ENCODE results near the gene TMEM163. TPM values are rescaled to one million over a fixed set of nuclear protein-coding genes. Genes with fewer than 3 reads are reported as not detected.

The TMEM163 gene
- total RNA-seq, 2 donors from 2014 or later, result 0.24 TPM; not detected in 1

DNA sequence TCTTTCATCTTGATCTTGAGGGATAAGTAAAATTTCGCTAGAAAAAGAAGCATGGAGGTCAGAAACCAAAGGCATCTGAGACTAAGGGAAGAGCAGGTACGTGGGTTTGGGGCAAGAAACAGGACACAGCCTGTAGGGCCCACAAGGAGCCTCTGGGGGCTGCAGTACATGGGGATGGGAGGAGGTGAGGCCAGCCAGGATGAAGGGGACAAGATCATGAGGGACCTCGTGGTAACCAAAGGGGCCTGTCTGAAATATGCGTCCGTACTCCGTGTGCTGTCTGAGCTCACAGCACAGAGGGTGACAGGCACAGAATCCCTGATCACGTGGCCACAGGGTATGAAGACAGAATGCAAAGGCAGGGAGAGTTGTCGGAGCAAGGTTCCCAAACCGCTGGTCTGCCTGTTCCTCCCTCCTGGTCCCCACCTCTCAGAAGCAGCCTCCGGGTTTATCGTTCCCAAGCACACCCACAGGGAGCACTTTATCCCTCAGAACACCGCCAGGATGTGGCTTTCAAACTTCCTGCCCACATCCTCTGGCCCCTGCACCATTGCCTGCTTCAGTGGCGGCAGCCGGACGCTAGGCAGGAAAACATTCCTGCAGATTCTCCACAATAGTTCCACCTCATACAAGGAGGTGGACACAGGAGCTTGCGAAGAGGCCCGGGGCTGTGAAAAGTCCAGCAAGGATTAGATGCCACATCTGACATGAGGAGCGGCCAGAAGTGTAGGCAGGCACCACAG is 12.0 kb downstream of the TMEM163 start:
- Histone ChIP-seq H3K9ac (ENCODE audit: extremely low read depth, low read length, poor library complexity, severe bottlenecking) (no peak overlapping the region), H3K9me3 (ENCODE audit: control insufficient read depth, low read length) (no peaks in the 10 kb centered on the region), H3K27ac (ENCODE audit: low read depth, low read length) (peak overlapping the region; percentile 21), H3K4me3 (ENCODE audit: low read length) (no peak overlapping the region), H3K27me3 (ENCODE audit: control insufficient read depth, insufficient read depth, low read length, poor library complexity, severe bottlenecking) (no peaks in the 10 kb centered on the region), H3K4me1 (ENCODE audit: control insufficient read depth, insufficient read depth, low read length) (no peaks in the 10 kb centered on the region), H3K36me3 (ENCODE audit: control insufficient read depth, insufficient read depth, low read length) (no peaks in the 10 kb centered on the region)
- no peak overlapping the region for H3K27ac Mint-ChIP-seq
- H3K9me3 Mint-ChIP-seq, result no peaks in the 10 kb centered on the region
- TF ChIP-seq, protein P1, sequence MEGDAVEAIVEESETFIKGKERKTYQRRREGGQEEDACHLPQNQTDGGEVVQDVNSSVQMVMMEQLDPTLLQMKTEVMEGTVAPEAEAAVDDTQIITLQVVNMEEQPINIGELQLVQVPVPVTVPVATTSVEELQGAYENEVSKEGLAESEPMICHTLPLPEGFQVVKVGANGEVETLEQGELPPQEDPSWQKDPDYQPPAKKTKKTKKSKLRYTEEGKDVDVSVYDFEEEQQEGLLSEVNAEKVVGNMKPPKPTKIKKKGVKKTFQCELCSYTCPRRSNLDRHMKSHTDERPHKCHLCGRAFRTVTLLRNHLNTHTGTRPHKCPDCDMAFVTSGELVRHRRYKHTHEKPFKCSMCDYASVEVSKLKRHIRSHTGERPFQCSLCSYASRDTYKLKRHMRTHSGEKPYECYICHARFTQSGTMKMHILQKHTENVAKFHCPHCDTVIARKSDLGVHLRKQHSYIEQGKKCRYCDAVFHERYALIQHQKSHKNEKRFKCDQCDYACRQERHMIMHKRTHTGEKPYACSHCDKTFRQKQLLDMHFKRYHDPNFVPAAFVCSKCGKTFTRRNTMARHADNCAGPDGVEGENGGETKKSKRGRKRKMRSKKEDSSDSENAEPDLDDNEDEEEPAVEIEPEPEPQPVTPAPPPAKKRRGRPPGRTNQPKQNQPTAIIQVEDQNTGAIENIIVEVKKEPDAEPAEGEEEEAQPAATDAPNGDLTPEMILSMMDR (conservative IDR thresholded peaks at IDR 0.05), result no peak
- H3K4me3 Mint-ChIP-seq, result no peak overlapping the region
- WGBS, 2 experiments (ENCODE audit: insufficient coverage in 1 of 2, insufficient read length in 1 of 2), result 82 to 83% methylated on average over 16 to 18 of the region's 18 CpGs
- H3K4me1 Mint-ChIP-seq, result peaks cover 9% of the 10 kb centered on the region
- no peak for DNase-seq
- H3K27me3 Mint-ChIP-seq (ENCODE audit: insufficient read depth), result peaks cover 36% of the 10 kb centered on the region
- no peaks in the 10 kb centered on the region for H3K36me3 Mint-ChIP-seq (ENCODE audit: low read depth)

DNA sequence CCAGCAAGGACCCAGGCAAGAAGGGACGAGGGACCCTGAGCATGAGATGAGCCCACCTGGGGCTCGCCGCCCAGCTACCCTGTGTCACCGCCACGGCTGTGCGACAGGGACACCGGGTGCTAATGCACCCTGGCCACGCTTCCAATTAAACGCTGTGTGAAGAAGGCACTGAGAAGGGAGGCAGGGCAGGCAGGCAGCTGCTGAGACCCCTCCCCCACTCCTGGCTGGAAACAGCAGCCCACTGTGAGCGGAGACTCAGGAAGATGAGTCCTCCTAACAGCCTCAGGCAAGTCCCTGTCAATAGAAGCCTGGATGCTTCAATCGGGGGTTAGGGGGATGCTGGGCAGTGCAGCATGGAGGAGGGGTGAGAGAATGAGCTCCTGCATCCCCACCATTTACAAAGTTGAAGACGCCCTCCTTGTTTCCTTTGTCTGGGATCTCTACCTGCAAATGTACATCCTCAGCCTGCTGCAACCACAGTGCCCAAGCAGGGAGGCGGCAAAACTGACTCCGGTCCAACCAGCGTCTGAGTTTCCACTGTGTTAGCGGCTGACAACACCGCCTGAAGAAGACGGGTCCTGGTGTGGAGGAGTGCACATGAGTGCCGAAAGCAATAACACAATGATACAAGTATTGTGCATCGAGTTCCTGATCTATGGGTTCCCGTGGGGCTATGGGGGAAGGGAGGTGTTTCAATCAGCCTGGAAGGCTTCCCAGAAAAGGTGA is 12.8 kb downstream of the TMEM163 start:
- H3K27me3 Mint-ChIP-seq (ENCODE audit: insufficient read depth), result peaks cover 36% of the 10 kb centered on the region
- WGBS, 2 experiments (ENCODE audit: insufficient coverage in 1 of 2, insufficient read length in 1 of 2), result 73 to 83% methylated on average over 13 to 21 of the region's 21 CpGs

DNA sequence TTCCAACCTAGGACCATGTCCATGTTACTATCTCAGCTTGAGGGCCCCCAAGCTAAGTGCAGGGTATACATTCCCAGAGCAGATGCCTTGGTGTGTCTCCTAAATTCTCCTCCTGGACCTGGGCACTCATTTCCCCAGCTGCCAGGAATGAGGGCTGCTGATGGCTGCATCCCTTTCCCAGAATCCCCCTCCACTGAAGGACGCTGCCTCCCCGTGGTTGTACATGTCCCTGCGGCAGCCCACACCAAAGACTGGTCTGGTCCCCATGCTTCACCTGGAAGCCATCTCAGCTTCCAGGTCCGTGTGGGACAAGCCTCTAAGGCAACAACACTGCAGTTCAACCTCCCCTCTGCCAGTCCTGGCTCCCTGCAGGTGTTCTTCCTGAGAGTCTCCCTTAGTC is 14.6 kb downstream of the TMEM163 start:
- TF ChIP-seq, protein P1 (conservative IDR thresholded peaks at IDR 0.05), result peak; percentile 39
- no peak for DNase-seq
- Histone ChIP-seq H3K9ac (ENCODE audit: extremely low read depth, low read length, poor library complexity, severe bottlenecking) (no peak overlapping the region), H3K4me1 (ENCODE audit: control insufficient read depth, insufficient read depth, low read length) (no peaks in the 10 kb centered on the region), H3K9me3 (ENCODE audit: control insufficient read depth, low read length) (no peaks in the 10 kb centered on the region), H3K27ac (ENCODE audit: low read depth, low read length) (no peak overlapping the region), H3K36me3 (ENCODE audit: control insufficient read depth, insufficient read depth, low read length) (no peaks in the 10 kb centered on the region), H3K27me3 (ENCODE audit: control insufficient read depth, insufficient read depth, low read length, poor library complexity, severe bottlenecking) (no peaks in the 10 kb centered on the region), H3K4me3 (ENCODE audit: low read length) (no peak overlapping the region)
- Mint-ChIP-seq H3K27me3 (ENCODE audit: insufficient read depth) (peaks cover 33% of the 10 kb centered on the region), H3K4me3 (no peak overlapping the region), H3K27ac (no peak overlapping the region), H3K4me1 (peaks cover 9% of the 10 kb centered on the region), H3K9me3 (no peaks in the 10 kb centered on the region), H3K36me3 (ENCODE audit: low read depth) (no peaks in the 10 kb centered on the region)
- 82 to 94% methylated on average over 4 of the region's 4 CpGs for WGBS, 2 experiments (ENCODE audit: insufficient coverage in 1 of 2, insufficient read length in 1 of 2)

More for the DNA sequence above, 12.8 kb downstream of the TMEM163 start:
- H3K4me1 Mint-ChIP-seq, result peaks cover 9% of the 10 kb centered on the region
- no peaks in the 10 kb centered on the region for H3K36me3 Mint-ChIP-seq (ENCODE audit: low read depth)
- no peaks in the 10 kb centered on the region for H3K36me3 ChIP-seq (ENCODE audit: control insufficient read depth, insufficient read depth, low read length)
- H3K4me1 ChIP-seq (ENCODE audit: control insufficient read depth, insufficient read depth, low read length), result no peaks in the 10 kb centered on the region
- no peak overlapping the region for H3K27ac Mint-ChIP-seq
- no peaks in the 10 kb centered on the region for H3K9me3 ChIP-seq (ENCODE audit: control insufficient read depth, low read length)
- H3K4me3 ChIP-seq (ENCODE audit: low read length), result no peak overlapping the region
- no peak overlapping the region for H3K9ac ChIP-seq (ENCODE audit: extremely low read depth, low read length, poor library complexity, severe bottlenecking)
- H3K27ac ChIP-seq (ENCODE audit: low read depth, low read length), result no peak overlapping the region
- no peaks in the 10 kb centered on the region for H3K9me3 Mint-ChIP-seq
- peak; percentile 76 for DNase-seq
- TF ChIP-seq, protein P1 (conservative IDR thresholded peaks at IDR 0.05), result no peak
- H3K27me3 ChIP-seq (ENCODE audit: control insufficient read depth, insufficient read depth, low read length, poor library complexity, severe bottlenecking), result no peaks in the 10 kb centered on the region
- no peak overlapping the region for H3K4me3 Mint-ChIP-seq
